Endothelial cell (in vitro differentiated cells): Measurements from ENCODE around the gene ACAP3. TPM values are rescaled to one million over a fixed set of nuclear protein-coding genes. Genes with fewer than 3 reads are reported as not detected.

Experiments
- DNase-seq: peaks from one replicate; pipeline ENCODE4 v3.0.0; 2021; ENCODE audit warnings: low spot score
- H3K27ac Mint-ChIP-seq: one replicate; pipeline ENCODE4 v1.8.0; 2021; ENCODE audit warnings: mixed read lengths, inconsistent platforms; ENCODE audit not compliant: unreplicated experiment
- H3K27me3 Mint-ChIP-seq: one replicate; pipeline ENCODE4 v1.8.0; 2021; ENCODE audit warnings: mild to moderate bottlenecking, moderate library complexity, mixed read lengths, inconsistent platforms; ENCODE audit not compliant: unreplicated experiment
- H3K36me3 Mint-ChIP-seq: one replicate; pipeline ENCODE4 v1.8.0; 2021; ENCODE audit warnings: mild to moderate bottlenecking, low read depth, mixed read lengths, inconsistent platforms; ENCODE audit not compliant: unreplicated experiment
- H3K4me1 Mint-ChIP-seq: one replicate; pipeline ENCODE4 v1.8.0; 2021; ENCODE audit warnings: mild to moderate bottlenecking, mixed read lengths, inconsistent platforms; ENCODE audit not compliant: unreplicated experiment
- H3K4me3 Mint-ChIP-seq: one replicate; pipeline ENCODE4 v1.8.0; 2021; ENCODE audit warnings: mild to moderate bottlenecking, mixed read lengths, inconsistent platforms; ENCODE audit not compliant: unreplicated experiment
- H3K9me3 Mint-ChIP-seq: one replicate; pipeline ENCODE4 v1.8.0; 2021; ENCODE audit warnings: mixed read lengths, inconsistent platforms; ENCODE audit not compliant: unreplicated experiment
- CTCF ChIP-seq: fragments of 200-600 bp; sonication (generic); IDR thresholded peaks from one replicate; pipeline ENCODE4 v1.5.0; 2021; ENCODE audit warnings: antibody characterized with exemption; ENCODE audit not compliant: unreplicated experiment
- total RNA-seq: library from RNA; stranded (reverse); fragmentation: NEBNext Ultra II Directional; extraction: Animal tissue kit (Norgen Biotek cat#: 25700); gene quantifications from one replicate; pipeline ENCODE4 v1.2.1, GENCODE V29; 2021; ENCODE audit not compliant: unreplicated experiment

Gene ACAP3
- total RNA-seq, 1 donor from 2014 or later = 54.0 TPM

DNA sequence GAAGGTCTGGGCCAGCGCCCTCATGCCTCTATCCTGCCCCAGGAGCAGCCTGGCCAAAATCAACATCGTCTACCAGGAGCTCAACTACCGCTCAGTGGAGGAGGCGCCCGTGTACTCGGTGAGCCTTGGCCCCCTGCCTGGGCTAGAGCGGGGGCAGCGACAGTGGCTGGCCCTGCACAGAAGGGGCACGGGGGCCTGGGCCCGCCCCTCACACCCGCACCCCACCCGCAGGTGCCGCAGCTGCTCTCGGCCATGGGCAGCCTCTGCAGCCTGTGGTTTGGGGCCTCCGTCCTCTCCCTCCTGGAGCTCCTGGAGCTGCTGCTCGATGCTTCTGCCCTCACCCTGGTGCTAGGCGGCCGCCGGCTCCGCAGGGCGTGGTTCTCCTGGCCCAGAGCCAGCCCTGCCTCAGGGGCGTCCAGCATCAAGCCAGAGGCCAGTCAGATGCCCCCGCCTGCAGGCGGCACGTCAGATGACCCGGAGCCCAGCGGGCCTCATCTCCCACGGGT lies 16.7 kb downstream of the ACAP3 start:
- no peak for DNase-seq
- Mint-ChIP-seq H3K4me3 (no peak overlapping the region), H3K27me3 (peaks cover 4% of the 10 kb centered on the region), H3K4me1 (no peaks in the 10 kb centered on the region), H3K27ac (no peak overlapping the region), H3K9me3 (no peaks in the 10 kb centered on the region), H3K36me3 (no peaks in the 10 kb centered on the region)
- no peak for TF ChIP-seq CTCF

- Mint-ChIP-seq H3K27ac (no peak overlapping the region), H3K4me3 (no peak overlapping the region), H3K36me3 (no peaks in the 10 kb centered on the region), H3K27me3 (peaks cover 4% of the 10 kb centered on the region), H3K4me1 (no peaks in the 10 kb centered on the region), H3K9me3 (no peaks in the 10 kb centered on the region)
- peak; percentile 50 for TF ChIP-seq CTCF
- DNase-seq = peak; percentile 87
Measured at GRCh38 chr1:1290238-1290731, 17.4 kb downstream of the ACAP3 start.

GRCh38 chr1:1287288-1288110 lies 20.2 kb downstream of the ACAP3 start:
- H3K36me3 Mint-ChIP-seq = no peaks in the 10 kb centered on the region
- DNase-seq = no peak
- H3K9me3 Mint-ChIP-seq = no peaks in the 10 kb centered on the region
- H3K4me3 Mint-ChIP-seq = no peak overlapping the region
- peaks cover 8% of the 10 kb centered on the region for H3K27me3 Mint-ChIP-seq
- no peak overlapping the region for H3K27ac Mint-ChIP-seq
- no peak for TF ChIP-seq CTCF
- H3K4me1 Mint-ChIP-seq = no peaks in the 10 kb centered on the region

DNA sequence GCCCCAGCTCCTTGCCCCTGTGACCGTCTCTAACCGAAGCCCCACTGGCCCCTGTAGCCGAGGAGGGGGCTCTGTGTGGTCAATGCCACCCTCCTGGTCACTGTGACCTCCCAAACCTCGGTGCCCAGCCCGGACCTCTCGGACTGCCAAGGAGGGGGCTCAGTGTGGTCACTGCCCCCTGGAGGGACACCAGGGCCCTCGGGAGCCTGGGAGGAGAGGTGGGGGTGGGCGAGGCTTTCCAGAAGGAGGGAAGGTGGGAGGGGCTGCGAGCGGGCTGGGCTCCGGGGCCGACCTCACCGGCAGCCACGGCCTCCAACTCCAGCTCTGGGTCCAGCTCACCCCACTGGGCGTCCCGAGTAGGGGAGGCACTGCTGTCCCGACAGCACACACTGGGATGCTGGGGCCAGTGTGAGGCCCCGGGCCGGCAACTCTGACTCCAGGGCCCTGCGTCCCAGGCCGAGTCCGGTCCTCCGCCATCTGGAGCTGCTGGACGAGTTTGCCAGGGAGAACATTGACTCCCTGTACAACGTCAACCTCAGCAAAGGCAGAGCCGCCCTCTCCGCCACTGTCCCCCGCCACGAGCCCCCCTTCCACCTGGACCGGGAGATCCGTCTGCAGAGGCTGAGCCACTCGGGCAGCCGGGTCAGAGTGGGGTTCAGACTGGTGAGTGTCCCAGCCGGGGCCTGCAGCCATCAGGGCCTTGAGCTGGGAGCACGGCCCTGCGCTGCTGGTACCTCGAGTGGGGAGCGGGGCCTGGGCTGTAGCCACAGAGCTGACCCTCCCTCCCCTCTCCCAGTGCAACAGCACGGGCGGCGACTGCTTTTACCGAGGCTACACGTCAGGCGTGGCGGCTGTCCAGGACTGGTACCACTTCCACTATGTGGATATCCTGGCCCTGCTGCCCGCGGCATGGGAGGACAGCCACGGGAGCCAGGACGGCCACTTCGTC lies 21.1 kb downstream of the ACAP3 start:
- no peak for DNase-seq
- Mint-ChIP-seq H3K36me3 (no peaks in the 10 kb centered on the region), H3K27ac (no peak overlapping the region), H3K27me3 (peaks cover 10% of the 10 kb centered on the region), H3K4me3 (no peak overlapping the region), H3K4me1 (no peaks in the 10 kb centered on the region), H3K9me3 (no peaks in the 10 kb centered on the region)
- no peak for TF ChIP-seq CTCF
